Right lobe of liver (tissue), 4 donors: ENCODE data around the gene SRPK1.

ENCODE experiments used
- CTCF ChIP-seq, 4 donors: fragments of 200-600 bp in 3 of 4; fragments of 450-650 bp in 1 of 4; IDR thresholded peaks; one replicate each; pipeline versions ENCODE4 v1.5.1 to v1.8.0; 2016 to 2022; ENCODE audit warnings: antibody characterized with exemption in 4 of 4, mild to moderate bottlenecking in 2 of 4
- POLR2A ChIP-seq: fragments of 450-650 bp; IDR thresholded peaks from one replicate; pipeline ENCODE4 v1.6.1; 2017; ENCODE audit warnings: antibody characterized with exemption, mild to moderate bottlenecking
- donor health status: DM: no; HTN: no; CAD: no.
- donor health status: DM: no; HTN: no; CAD: no.
- donor health status: DM: no; HTN: yes; CAD: no.

- TF ChIP-seq CTCF (IDR thresholded peaks at IDR 0.05) (no peak), POLR2A (no peak)
These were observed 26.1 kb downstream of the SRPK1 start for GRCh38 chr6:35894776-35895175.
